Measurements from ENCODE around the gene SPRN. TPM values are rescaled to one million over a fixed set of nuclear protein-coding genes. Genes with fewer than 3 reads are reported as not detected.

Gene SPRN
- total RNA-seq, 1 experiment from 2014 or later, result not detected

DNA sequence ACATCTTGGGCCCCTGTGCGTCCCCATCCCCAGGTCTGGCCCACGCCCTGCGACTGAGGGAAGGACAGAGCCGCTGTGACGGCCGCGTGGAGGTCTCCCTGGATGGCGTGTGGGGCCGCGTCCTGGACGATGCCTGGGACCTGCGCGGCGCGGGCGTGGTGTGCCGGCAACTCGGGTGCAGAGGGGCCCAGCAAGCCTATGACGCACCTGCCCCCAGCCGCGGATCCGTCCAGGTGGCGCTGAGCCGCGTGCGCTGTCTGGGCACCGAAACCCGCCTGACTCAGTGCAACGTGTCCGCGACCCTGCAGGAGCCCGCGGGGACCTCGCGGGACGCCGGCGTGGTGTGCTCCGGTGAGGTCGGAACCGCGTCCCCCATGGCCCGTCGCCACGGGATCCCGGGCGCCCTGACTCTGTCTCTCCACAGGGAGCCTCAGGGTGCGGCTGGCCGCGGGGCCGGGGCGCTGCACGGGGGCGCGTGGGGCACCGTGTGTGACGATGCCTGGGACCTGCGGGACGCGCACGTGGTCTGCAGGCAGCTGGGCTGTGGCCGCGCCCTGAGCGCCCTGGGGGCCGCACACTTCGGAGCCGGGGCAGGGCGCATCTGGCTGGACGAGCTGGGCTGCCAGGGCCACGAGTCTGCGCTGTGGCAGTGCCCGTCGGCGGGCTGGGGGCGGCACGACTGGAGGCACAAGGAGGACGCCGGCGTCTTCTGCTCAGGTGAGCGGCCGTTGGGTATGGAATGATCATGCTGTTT lies 35.2 kb upstream of the SPRN start:
- H3K4me1 ChIP-seq, result no peaks in the 10 kb centered on the region
- no peaks in the 10 kb centered on the region for H3K27me3 ChIP-seq
- H3K4me3 ChIP-seq, result no peak overlapping the region
- no peaks in the 10 kb centered on the region for H3K9me3 ChIP-seq (replicated peaks)
- H3K27ac ChIP-seq, result no peak overlapping the region
- no peaks in the 10 kb centered on the region for H3K36me3 ChIP-seq
- DNase-seq, result no peak

- Histone ChIP-seq H3K4me1 (no peaks in the 10 kb centered on the region), H3K4me3 (no peak overlapping the region), H3K9me3 (replicated peaks) (no peaks in the 10 kb centered on the region), H3K27me3 (no peaks in the 10 kb centered on the region), H3K27ac (no peak overlapping the region), H3K36me3 (no peaks in the 10 kb centered on the region)
- DNase-seq, result no peak
These were observed 34.5 kb upstream of the SPRN start for GRCh38 chr10:133458710-133459453.

- Histone ChIP-seq H3K36me3 (no peaks in the 10 kb centered on the region), H3K9me3 (replicated peaks) (no peaks in the 10 kb centered on the region), H3K27me3 (no peaks in the 10 kb centered on the region), H3K27ac (no peak overlapping the region), H3K4me1 (no peaks in the 10 kb centered on the region), H3K4me3 (no peak overlapping the region)
- DNase-seq, result no peak
These were observed 33.7 kb upstream of the SPRN start for GRCh38 chr10:133458021-133458709.

DNA sequence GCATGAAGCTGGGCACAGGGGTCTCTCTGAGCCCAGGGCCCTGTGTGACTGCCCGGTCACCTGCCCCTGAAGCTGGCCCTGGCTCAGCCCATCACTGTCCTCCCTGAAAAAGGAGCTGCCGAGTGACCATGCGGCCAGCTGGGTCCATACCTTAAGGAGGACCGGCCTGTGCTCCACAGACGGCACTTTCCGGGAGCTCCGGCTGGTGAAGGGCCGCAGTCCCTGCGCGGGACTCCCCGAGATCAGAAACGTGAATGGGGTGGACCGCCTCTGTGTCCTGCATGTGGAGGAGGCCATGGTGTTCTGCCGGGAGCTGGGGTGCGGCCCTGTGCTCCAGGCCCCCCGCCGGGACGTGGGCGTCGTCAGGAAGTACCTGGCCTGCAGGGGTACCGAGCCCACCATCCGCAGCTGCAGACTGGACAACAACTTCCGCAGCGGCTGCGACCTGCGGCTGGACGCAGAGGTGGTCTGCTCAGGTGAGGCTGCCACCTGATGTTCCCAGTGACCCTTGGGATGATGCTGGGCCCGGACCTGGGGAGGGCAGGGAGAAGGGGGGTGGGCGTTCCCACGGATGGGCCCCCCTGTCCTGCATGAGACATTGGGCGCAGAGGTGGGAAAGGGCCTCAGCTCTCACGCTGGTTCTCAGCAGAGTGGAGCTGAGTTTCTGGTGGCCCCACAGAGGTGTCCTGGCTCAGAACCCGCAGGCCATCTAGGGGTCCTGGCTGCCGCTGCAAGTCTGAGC lies 32.8 kb upstream of the SPRN start:
- H3K27me3 ChIP-seq, result no peaks in the 10 kb centered on the region
- H3K36me3 ChIP-seq, result no peaks in the 10 kb centered on the region
- no peak overlapping the region for H3K4me3 ChIP-seq
- H3K4me1 ChIP-seq, result no peaks in the 10 kb centered on the region
- no peak overlapping the region for H3K27ac ChIP-seq
- no peak for DNase-seq
- no peaks in the 10 kb centered on the region for H3K9me3 ChIP-seq (replicated peaks)

DNA sequence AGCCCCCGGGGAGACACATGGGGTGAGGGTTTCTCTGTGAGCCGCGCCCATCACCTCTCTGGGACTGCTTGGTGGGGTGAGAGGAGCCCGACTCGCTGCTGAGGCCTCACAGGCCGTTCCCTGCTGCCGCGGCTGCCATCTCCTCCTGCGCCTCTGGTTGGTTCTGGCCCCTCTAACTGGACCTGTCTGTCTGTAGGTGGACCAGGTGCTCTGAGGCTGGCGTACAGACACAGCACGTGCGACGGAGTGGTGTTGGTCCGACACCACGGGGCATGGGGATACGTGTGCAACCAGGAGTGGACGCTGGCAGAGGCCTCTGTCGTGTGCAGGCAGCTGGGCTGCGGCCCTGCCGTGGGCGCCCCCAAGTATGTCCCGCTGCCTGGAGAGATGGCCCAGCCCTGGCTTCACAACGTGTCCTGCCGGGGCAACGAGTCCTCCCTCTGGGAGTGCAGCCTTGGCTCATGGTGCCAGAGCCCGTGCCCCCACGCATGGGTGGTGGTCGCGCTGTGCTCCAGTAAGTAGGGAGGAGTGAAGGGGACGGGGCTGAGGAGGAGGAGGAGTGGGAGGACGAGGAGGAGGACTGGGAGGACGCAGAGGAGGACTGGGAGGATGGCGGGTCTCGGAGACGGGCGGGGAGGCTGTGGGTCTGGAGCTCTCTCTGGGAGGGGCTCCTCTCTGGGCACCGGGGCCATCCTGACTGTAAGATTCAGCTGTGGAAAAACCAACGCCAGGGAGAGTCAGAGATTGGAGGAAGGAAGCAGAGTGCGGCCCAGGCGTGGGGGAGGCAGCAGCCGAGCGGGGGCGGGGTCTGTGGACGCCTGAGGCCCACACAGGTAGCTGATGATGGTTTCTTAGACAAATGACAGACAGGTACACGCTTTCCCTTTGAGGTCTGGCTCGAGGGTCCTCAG lies 31.9 kb upstream of the SPRN start:
- no peaks in the 10 kb centered on the region for H3K9me3 ChIP-seq (replicated peaks)
- no peaks in the 10 kb centered on the region for H3K36me3 ChIP-seq
- no peak for DNase-seq
- no peaks in the 10 kb centered on the region for H3K4me1 ChIP-seq
- H3K4me3 ChIP-seq, result no peak overlapping the region
- H3K27me3 ChIP-seq, result no peaks in the 10 kb centered on the region
- H3K27ac ChIP-seq, result no peak overlapping the region

DNA sequence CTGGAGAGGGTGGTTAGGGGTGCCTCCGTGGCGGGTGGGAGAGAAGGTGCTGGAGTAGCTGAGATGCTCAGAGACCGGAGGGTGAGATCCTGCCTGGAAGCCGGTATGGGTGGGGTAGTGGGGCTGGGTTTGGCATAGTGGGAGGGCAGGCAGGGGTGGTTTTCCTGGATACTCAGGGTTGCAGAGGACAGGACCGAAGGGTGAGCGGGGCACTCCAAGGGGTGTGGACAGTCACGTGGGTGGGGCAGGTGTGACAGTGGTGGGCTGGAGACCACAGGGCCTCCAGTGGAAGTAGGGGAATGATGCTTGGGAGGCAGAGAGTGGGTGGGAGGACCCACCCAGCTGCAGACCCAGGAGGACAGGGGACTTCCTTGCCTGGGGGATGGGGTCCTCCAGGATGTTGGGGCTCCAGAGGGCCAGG lies 31.2 kb upstream of the SPRN start:
- H3K36me3 ChIP-seq, result no peaks in the 10 kb centered on the region
- H3K27ac ChIP-seq, result no peak overlapping the region
- no peak overlapping the region for H3K4me3 ChIP-seq
- H3K9me3 ChIP-seq (replicated peaks), result no peaks in the 10 kb centered on the region
- no peaks in the 10 kb centered on the region for H3K4me1 ChIP-seq
- DNase-seq, result no peak
- H3K27me3 ChIP-seq, result no peaks in the 10 kb centered on the region

GRCh38 chr10:133455196-133455595 lies 30.8 kb upstream of the SPRN start:
- no peak overlapping the region for H3K27ac ChIP-seq
- H3K36me3 ChIP-seq, result no peaks in the 10 kb centered on the region
- H3K27me3 ChIP-seq, result no peaks in the 10 kb centered on the region
- no peak overlapping the region for H3K4me3 ChIP-seq
- no peak for DNase-seq
- no peaks in the 10 kb centered on the region for H3K9me3 ChIP-seq (replicated peaks)
- H3K4me1 ChIP-seq, result no peaks in the 10 kb centered on the region

DNA sequence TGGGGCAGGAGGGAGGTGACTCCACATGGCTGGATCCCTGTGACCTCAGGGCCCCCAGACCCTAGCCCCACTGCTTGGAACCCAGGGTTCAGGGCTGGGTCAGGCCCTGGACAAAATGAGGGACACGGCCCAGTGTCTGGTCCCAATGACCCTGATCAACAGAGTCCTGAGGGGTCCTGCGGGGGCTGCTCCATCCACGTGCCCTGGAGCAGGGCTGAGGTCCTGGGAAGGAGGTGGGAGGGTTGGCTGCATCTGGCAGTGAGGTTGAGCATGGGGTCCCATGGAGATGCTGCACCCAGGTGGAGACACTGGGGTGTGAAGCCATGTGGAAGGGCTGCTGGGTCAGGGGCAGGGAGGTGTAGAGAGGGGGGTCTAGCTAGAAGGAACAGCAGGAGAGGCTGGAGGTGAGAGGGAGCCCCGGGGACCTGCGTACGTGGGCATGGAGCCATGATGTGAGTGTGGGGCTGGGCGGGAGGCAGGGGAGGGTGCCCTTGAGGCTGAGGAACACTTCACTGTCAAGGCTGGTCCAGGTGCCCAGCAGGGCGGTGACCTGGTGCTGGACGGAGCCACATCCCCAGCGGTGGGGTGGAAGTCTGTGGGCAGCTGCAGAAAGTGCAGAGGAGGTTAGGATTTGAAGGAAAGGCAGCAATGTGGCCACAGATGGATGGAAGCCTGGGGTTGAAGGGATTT lies 29.9 kb upstream of the SPRN start:
- Histone ChIP-seq H3K4me1 (no peaks in the 10 kb centered on the region), H3K4me3 (no peak overlapping the region), H3K27ac (no peak overlapping the region), H3K27me3 (no peaks in the 10 kb centered on the region), H3K9me3 (replicated peaks) (no peaks in the 10 kb centered on the region), H3K36me3 (no peaks in the 10 kb centered on the region)
- DNase-seq, result no peak

GRCh38 chr10:133453516-133454203 lies 29.2 kb upstream of the SPRN start, which contains the start of gene SCART1:
TSS of gene SCART1 (plus strand) at chr10:133453945. CDS start at chr10:133453998, 53 bp downstream.
- no peak for DNase-seq
- H3K4me1 ChIP-seq, result no peaks in the 10 kb centered on the region
- H3K4me3 ChIP-seq, result no peak within 1 kb of the TSS
- H3K9me3 ChIP-seq (replicated peaks), result no peaks in the 10 kb centered on the region
- H3K36me3 ChIP-seq, result no peaks in the 10 kb centered on the region
- no peak within 1 kb of the TSS for H3K27ac ChIP-seq
- H3K27me3 ChIP-seq, result no peaks in the 10 kb centered on the region

- Histone ChIP-seq H3K36me3 (no peaks in the 10 kb centered on the region), H3K9me3 (replicated peaks) (no peaks in the 10 kb centered on the region), H3K27ac (no peak overlapping the region), H3K4me3 (no peak overlapping the region), H3K27me3 (no peaks in the 10 kb centered on the region), H3K4me1 (no peaks in the 10 kb centered on the region)
- DNase-seq, result no peak
These were observed 28.0 kb upstream of the SPRN start for GRCh38 chr10:133452453-133452852.

DNA sequence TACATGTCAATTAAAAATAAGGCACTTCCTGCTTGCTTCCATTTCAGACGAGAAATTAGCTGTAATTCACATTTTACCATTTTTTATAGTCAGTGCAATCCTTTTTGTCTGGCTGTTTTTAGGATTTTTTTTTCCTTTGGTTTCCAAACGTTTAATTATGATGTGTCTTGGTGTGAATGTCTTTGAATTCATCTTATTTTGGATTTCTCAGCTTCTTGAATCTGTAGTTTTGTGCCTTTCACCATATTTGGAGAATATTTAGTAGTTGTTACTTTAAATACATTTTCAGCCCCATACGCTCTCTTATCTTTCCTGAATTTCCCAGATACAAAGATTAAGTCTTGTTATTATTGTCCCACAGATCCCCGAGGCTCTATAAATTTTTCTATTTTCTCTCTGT lies 26.9 kb upstream of the SPRN start:
- H3K27ac ChIP-seq, result no peak overlapping the region
- no peaks in the 10 kb centered on the region for H3K9me3 ChIP-seq (replicated peaks)
- DNase-seq, result no peak
- H3K4me3 ChIP-seq, result no peak overlapping the region
- no peaks in the 10 kb centered on the region for H3K36me3 ChIP-seq
- no peaks in the 10 kb centered on the region for H3K4me1 ChIP-seq
- no peaks in the 10 kb centered on the region for H3K27me3 ChIP-seq

DNA sequence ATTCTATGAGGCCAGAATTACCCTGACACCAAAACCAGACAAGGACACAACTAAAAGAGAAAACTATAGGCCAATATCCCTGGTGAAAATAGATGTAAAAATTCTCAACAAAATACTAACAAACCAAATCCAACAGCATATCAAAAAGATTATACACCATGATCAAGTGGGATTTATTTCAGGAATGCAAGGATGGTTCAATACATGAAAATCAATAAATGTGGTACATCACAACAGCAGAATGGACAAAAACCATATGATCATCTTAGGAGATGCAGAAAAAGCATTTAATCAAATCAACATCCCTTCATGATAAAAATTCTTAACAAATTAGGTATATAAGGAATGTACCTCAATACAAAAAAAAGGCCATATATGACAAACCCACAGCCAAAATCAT lies 23.7 kb upstream of the SPRN start:
- no peaks in the 10 kb centered on the region for H3K4me1 ChIP-seq
- H3K9me3 ChIP-seq (replicated peaks), result no peaks in the 10 kb centered on the region
- no peaks in the 10 kb centered on the region for H3K27me3 ChIP-seq
- H3K27ac ChIP-seq, result no peak overlapping the region
- H3K36me3 ChIP-seq, result no peaks in the 10 kb centered on the region
- DNase-seq, result no peak
- H3K4me3 ChIP-seq, result no peak overlapping the region

DNA sequence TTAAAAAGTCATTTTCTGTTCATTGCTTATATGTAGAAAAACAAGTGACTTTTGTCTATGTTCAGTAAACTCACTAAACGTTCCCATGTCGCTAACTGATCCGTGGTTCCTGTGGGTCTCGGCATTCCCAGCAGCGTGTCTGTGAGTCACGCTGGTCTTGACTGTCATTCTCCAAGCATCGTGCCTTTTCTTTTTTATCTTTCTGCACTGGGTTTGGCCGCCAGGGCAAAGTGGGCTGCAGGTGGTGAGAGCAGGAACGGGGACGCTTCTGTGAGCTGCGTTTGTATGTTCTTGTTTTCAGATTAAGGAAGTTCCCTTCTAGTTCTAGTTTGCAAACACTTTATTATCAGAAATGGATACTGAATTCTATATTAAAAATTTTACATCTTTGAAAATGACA lies 22.6 kb upstream of the SPRN start:
- H3K36me3 ChIP-seq, result no peaks in the 10 kb centered on the region
- H3K27me3 ChIP-seq, result no peaks in the 10 kb centered on the region
- H3K4me3 ChIP-seq, result no peak overlapping the region
- H3K9me3 ChIP-seq (replicated peaks), result no peaks in the 10 kb centered on the region
- no peak overlapping the region for H3K27ac ChIP-seq
- H3K4me1 ChIP-seq, result no peaks in the 10 kb centered on the region
- DNase-seq, result no peak

All from SJCRH30 (cell line).